ENCODE data around the gene SDSL.
A peak's percentile ranks its signal among the peaks of the same experiment; 100 is the strongest.

SDSL gene

GRCh38 chr12:113474635-113475436 lies 52.7 kb downstream of the SDSL start:
- H3K4me3 ChIP-seq (ENCODE audit: low read length) = no peak overlapping the region
- H3K36me3 ChIP-seq (ENCODE audit: control insufficient read depth, insufficient read depth, low read length) = no peaks in the 10 kb centered on the region
- no peak overlapping the region for H3K27ac ChIP-seq (ENCODE audit: low read length)
- no peak for DNase-seq (ENCODE audit: low read depth, low spot score)
- no peaks in the 10 kb centered on the region for H3K9me3 ChIP-seq (ENCODE audit: control insufficient read depth, insufficient read depth, low read length)
- WGBS (ENCODE audit: insufficient coverage, insufficient read length) = no CpG with 5 or more reads among the region's 19 CpGs
- peaks cover 11% of the 10 kb centered on the region for H3K4me1 ChIP-seq (ENCODE audit: control insufficient read depth, insufficient read depth, low read length)
- peaks cover 89% of the 10 kb centered on the region for H3K27me3 ChIP-seq (ENCODE audit: control insufficient read depth, insufficient read depth, low read length)

GRCh38 chr12:113475451-113476175 lies 53.4 kb downstream of the SDSL start:
- no CpG with 5 or more reads among the region's 50 CpGs for WGBS (ENCODE audit: insufficient coverage, insufficient read length)
- H3K9me3 ChIP-seq (ENCODE audit: control insufficient read depth, insufficient read depth, low read length) = no peaks in the 10 kb centered on the region
- no peaks in the 10 kb centered on the region for H3K36me3 ChIP-seq (ENCODE audit: control insufficient read depth, insufficient read depth, low read length)
- peaks cover 85% of the 10 kb centered on the region for H3K27me3 ChIP-seq (ENCODE audit: control insufficient read depth, insufficient read depth, low read length)
- peak overlapping the region; percentile 19; the same call in 1 of the 2 replicates for H3K4me3 ChIP-seq (ENCODE audit: low read length)
- no peak overlapping the region for H3K27ac ChIP-seq (ENCODE audit: low read length)
- H3K4me1 ChIP-seq (ENCODE audit: control insufficient read depth, insufficient read depth, low read length) = peaks cover 11% of the 10 kb centered on the region
- no peak for DNase-seq (ENCODE audit: low read depth, low spot score)

- Histone ChIP-seq H3K36me3 (ENCODE audit: control insufficient read depth, insufficient read depth, low read length) (no peaks in the 10 kb centered on the region), H3K9me3 (ENCODE audit: control insufficient read depth, insufficient read depth, low read length) (no peaks in the 10 kb centered on the region), H3K27me3 (ENCODE audit: control insufficient read depth, insufficient read depth, low read length) (peaks cover 85% of the 10 kb centered on the region), H3K4me1 (ENCODE audit: control insufficient read depth, insufficient read depth, low read length) (peaks cover 11% of the 10 kb centered on the region), H3K4me3 (ENCODE audit: low read length) (peak overlapping the region; percentile 19; the same call in 1 of the 2 replicates), H3K27ac (ENCODE audit: low read length) (no peak overlapping the region)
- 80% methylated on average over 1 of the region's 58 CpGs for WGBS (ENCODE audit: insufficient coverage, insufficient read length)
- no peak for DNase-seq (ENCODE audit: low read depth, low spot score)
Measured at GRCh38 chr12:113476176-113476986, 54.2 kb downstream of the SDSL start.

GRCh38 chr12:113477171-113477841 lies 55.1 kb downstream of the SDSL start:
- Histone ChIP-seq H3K4me3 (ENCODE audit: low read length) (no peak overlapping the region), H3K4me1 (ENCODE audit: control insufficient read depth, insufficient read depth, low read length) (peaks cover 12% of the 10 kb centered on the region), H3K27me3 (ENCODE audit: control insufficient read depth, insufficient read depth, low read length) (peaks cover 79% of the 10 kb centered on the region), H3K36me3 (ENCODE audit: control insufficient read depth, insufficient read depth, low read length) (no peaks in the 10 kb centered on the region), H3K27ac (ENCODE audit: low read length) (no peak overlapping the region), H3K9me3 (ENCODE audit: control insufficient read depth, insufficient read depth, low read length) (no peaks in the 10 kb centered on the region)
- no peak for DNase-seq (ENCODE audit: low read depth, low spot score)
- WGBS (ENCODE audit: insufficient coverage, insufficient read length) = no CpG with 5 or more reads among the region's 7 CpGs

- Histone ChIP-seq H3K4me3 (ENCODE audit: low read length) (no peak overlapping the region), H3K9me3 (ENCODE audit: control insufficient read depth, insufficient read depth, low read length) (no peaks in the 10 kb centered on the region), H3K36me3 (ENCODE audit: control insufficient read depth, insufficient read depth, low read length) (no peaks in the 10 kb centered on the region), H3K27me3 (ENCODE audit: control insufficient read depth, insufficient read depth, low read length) (peaks cover 73% of the 10 kb centered on the region), H3K4me1 (ENCODE audit: control insufficient read depth, insufficient read depth, low read length) (peaks cover 10% of the 10 kb centered on the region), H3K27ac (ENCODE audit: low read length) (no peak overlapping the region)
- DNase-seq (ENCODE audit: low read depth, low spot score) = no peak
- no CpG with 5 or more reads among the region's 3 CpGs for WGBS (ENCODE audit: insufficient coverage, insufficient read length)
Measured at GRCh38 chr12:113477842-113478215, 55.6 kb downstream of the SDSL start.

GRCh38 chr12:113478351-113479011 lies 56.3 kb downstream of the SDSL start:
- Histone ChIP-seq H3K36me3 (ENCODE audit: control insufficient read depth, insufficient read depth, low read length) (no peaks in the 10 kb centered on the region), H3K4me3 (ENCODE audit: low read length) (peak overlapping the region; percentile 21; the same call in 1 of the 2 replicates), H3K27ac (ENCODE audit: low read length) (no peak overlapping the region), H3K9me3 (ENCODE audit: control insufficient read depth, insufficient read depth, low read length) (no peaks in the 10 kb centered on the region), H3K4me1 (ENCODE audit: control insufficient read depth, insufficient read depth, low read length) (peaks cover 12% of the 10 kb centered on the region), H3K27me3 (ENCODE audit: control insufficient read depth, insufficient read depth, low read length) (peaks cover 69% of the 10 kb centered on the region)
- DNase-seq (ENCODE audit: low read depth, low spot score) = no peak
- WGBS (ENCODE audit: insufficient coverage, insufficient read length) = no CpG with 5 or more reads among the region's 41 CpGs

- no peaks in the 10 kb centered on the region for H3K36me3 ChIP-seq (ENCODE audit: control insufficient read depth, insufficient read depth, low read length)
- no peak overlapping the region for H3K4me3 ChIP-seq (ENCODE audit: low read length)
- no CpG with 5 or more reads among the region's 11 CpGs for WGBS (ENCODE audit: insufficient coverage, insufficient read length)
- DNase-seq (ENCODE audit: low read depth, low spot score) = no peak
- H3K27me3 ChIP-seq (ENCODE audit: control insufficient read depth, insufficient read depth, low read length) = peaks cover 61% of the 10 kb centered on the region
- peaks cover 12% of the 10 kb centered on the region for H3K4me1 ChIP-seq (ENCODE audit: control insufficient read depth, insufficient read depth, low read length)
- no peak overlapping the region for H3K27ac ChIP-seq (ENCODE audit: low read length)
- H3K9me3 ChIP-seq (ENCODE audit: control insufficient read depth, insufficient read depth, low read length) = no peaks in the 10 kb centered on the region
Measured at GRCh38 chr12:113479216-113479589, 57.0 kb downstream of the SDSL start.

GRCh38 chr12:113479590-113480335 lies 57.6 kb downstream of the SDSL start:
- Histone ChIP-seq H3K4me3 (ENCODE audit: low read length) (no peak overlapping the region; the same call in 1 of the 2 replicates), H3K27me3 (ENCODE audit: control insufficient read depth, insufficient read depth, low read length) (peaks cover 56% of the 10 kb centered on the region), H3K4me1 (ENCODE audit: control insufficient read depth, insufficient read depth, low read length) (peaks cover 12% of the 10 kb centered on the region), H3K27ac (ENCODE audit: low read length) (no peak overlapping the region), H3K36me3 (ENCODE audit: control insufficient read depth, insufficient read depth, low read length) (no peaks in the 10 kb centered on the region), H3K9me3 (ENCODE audit: control insufficient read depth, insufficient read depth, low read length) (no peaks in the 10 kb centered on the region)
- no peak for DNase-seq (ENCODE audit: low read depth, low spot score)
- WGBS (ENCODE audit: insufficient coverage, insufficient read length) = no CpG with 5 or more reads among the region's 61 CpGs

- no peak overlapping the region for H3K4me3 ChIP-seq (ENCODE audit: low read length)
- peaks cover 49% of the 10 kb centered on the region for H3K27me3 ChIP-seq (ENCODE audit: control insufficient read depth, insufficient read depth, low read length)
- no peaks in the 10 kb centered on the region for H3K9me3 ChIP-seq (ENCODE audit: control insufficient read depth, insufficient read depth, low read length)
- DNase-seq (ENCODE audit: low read depth, low spot score) = no peak
- peaks cover 12% of the 10 kb centered on the region for H3K4me1 ChIP-seq (ENCODE audit: control insufficient read depth, insufficient read depth, low read length)
- H3K27ac ChIP-seq (ENCODE audit: low read length) = no peak overlapping the region
- no peaks in the 10 kb centered on the region for H3K36me3 ChIP-seq (ENCODE audit: control insufficient read depth, insufficient read depth, low read length)
- WGBS (ENCODE audit: insufficient coverage, insufficient read length) = no CpG with 5 or more reads among the region's 9 CpGs
Measured at GRCh38 chr12:113480336-113480971, 58.3 kb downstream of the SDSL start.

All from iPS DF 6.9 (cell line).